Progenitor cell of endocrine pancreas (in vitro differentiated cells): ENCODE measurements around the gene TRABD2B. TPM values are rescaled to one million over a fixed set of nuclear protein-coding genes. Genes with fewer than 3 reads are reported as not detected.

Source experiments
- DNase-seq: peaks from one replicate; pipeline ENCODE4 v3.0.0; 2021; ENCODE audit warnings: low spot score; ENCODE audit not compliant: unreplicated experiment
- H3K27ac Mint-ChIP-seq: 2 replicates; pipeline ENCODE4 v1.8.0; 2021; ENCODE audit warnings: mild to moderate bottlenecking, moderate library complexity, mixed read lengths
- H3K27me3 Mint-ChIP-seq: 2 replicates; pipeline ENCODE4 v1.8.0; 2021; ENCODE audit warnings: mixed read lengths
- H3K36me3 Mint-ChIP-seq: 2 replicates; pipeline ENCODE4 v1.8.0; 2022; ENCODE audit warnings: mixed read lengths; ENCODE audit not compliant: insufficient read depth
- H3K4me1 Mint-ChIP-seq: 2 replicates; pipeline ENCODE4 v1.8.0; 2021; ENCODE audit warnings: low read depth, mixed read lengths
- H3K4me3 Mint-ChIP-seq: 2 replicates; pipeline ENCODE4 v1.8.0; 2021; ENCODE audit warnings: low read depth, mild to moderate bottlenecking, moderate library complexity, mixed read lengths
- H3K9me3 Mint-ChIP-seq: 2 replicates; pipeline ENCODE4 v1.8.0; 2021; ENCODE audit warnings: low read depth, mixed read lengths
- CTCF ChIP-seq: fragments of 200-600 bp; sonication (generic); IDR thresholded peaks from one replicate; pipeline ENCODE4 v1.5.0; 2021; ENCODE audit warnings: antibody characterized with exemption, mild to moderate bottlenecking; ENCODE audit not compliant: unreplicated experiment
- total RNA-seq: library from RNA; stranded (reverse); gene quantifications from 2 replicates; pipeline ENCODE4 v1.2.1, GENCODE V29; 2021

TRABD2B gene
- total RNA-seq, 1 donor from 2014 or later = 14.5 TPM

- H3K27me3 Mint-ChIP-seq = peaks cover 29% of the 10 kb centered on the region
- H3K4me3 Mint-ChIP-seq = no peak overlapping the region
- peak; percentile 61 for TF ChIP-seq CTCF
- peaks cover 12% of the 10 kb centered on the region for H3K4me1 Mint-ChIP-seq
- H3K27ac Mint-ChIP-seq = no peak overlapping the region
- no peaks in the 10 kb centered on the region for H3K9me3 Mint-ChIP-seq
- H3K36me3 Mint-ChIP-seq = no peaks in the 10 kb centered on the region
- no peak for DNase-seq
These were observed 241.8 kb downstream of the TRABD2B start for GRCh38 chr1:47755101-47755990.

- Mint-ChIP-seq H3K4me3 (no peak overlapping the region), H3K27ac (no peak overlapping the region), H3K4me1 (peaks cover 12% of the 10 kb centered on the region), H3K27me3 (peaks cover 26% of the 10 kb centered on the region), H3K36me3 (no peaks in the 10 kb centered on the region), H3K9me3 (no peaks in the 10 kb centered on the region)
- no peak for DNase-seq
- TF ChIP-seq CTCF = no peak
These were observed 243.0 kb downstream of the TRABD2B start for GRCh38 chr1:47754221-47754620.

GRCh38 chr1:47753808-47754207, 243.4 kb downstream of the TRABD2B start:
- no peak for TF ChIP-seq CTCF

GRCh38 chr1:47752559-47752958, 244.6 kb downstream of the TRABD2B start:
- no peak overlapping the region for H3K27ac Mint-ChIP-seq
- no peak for TF ChIP-seq CTCF

More at GRCh38 chr1:47753808-47754207, 243.4 kb downstream of the TRABD2B start:
- H3K36me3 Mint-ChIP-seq = no peaks in the 10 kb centered on the region
- DNase-seq = no peak
- H3K4me3 Mint-ChIP-seq = no peak overlapping the region
- peaks cover 12% of the 10 kb centered on the region for H3K4me1 Mint-ChIP-seq
- no peaks in the 10 kb centered on the region for H3K9me3 Mint-ChIP-seq
- H3K27me3 Mint-ChIP-seq = peaks cover 25% of the 10 kb centered on the region
- no peak overlapping the region for H3K27ac Mint-ChIP-seq

GRCh38 chr1:47751996-47752451, 245.2 kb downstream of the TRABD2B start:
- no peak for DNase-seq
- Mint-ChIP-seq H3K4me1 (peaks cover 12% of the 10 kb centered on the region), H3K9me3 (no peaks in the 10 kb centered on the region), H3K36me3 (no peaks in the 10 kb centered on the region), H3K27ac (no peak overlapping the region), H3K27me3 (peaks cover 19% of the 10 kb centered on the region), H3K4me3 (no peak overlapping the region)
- no peak for TF ChIP-seq CTCF

More at GRCh38 chr1:47752559-47752958, 244.6 kb downstream of the TRABD2B start:
- no peak overlapping the region for H3K4me3 Mint-ChIP-seq
- H3K36me3 Mint-ChIP-seq = no peaks in the 10 kb centered on the region
- H3K27me3 Mint-ChIP-seq = peaks cover 19% of the 10 kb centered on the region
- no peak for DNase-seq
- H3K9me3 Mint-ChIP-seq = no peaks in the 10 kb centered on the region
- peaks cover 12% of the 10 kb centered on the region for H3K4me1 Mint-ChIP-seq
